ENCODE measurements around the gene PPP1R9B.

Gene PPP1R9B

GRCh38 chr17:50143461-50144176, 6.9 kb downstream of the PPP1R9B start:
- DNase-seq (ENCODE audit: low read depth, low spot score) = no peak

DNA sequence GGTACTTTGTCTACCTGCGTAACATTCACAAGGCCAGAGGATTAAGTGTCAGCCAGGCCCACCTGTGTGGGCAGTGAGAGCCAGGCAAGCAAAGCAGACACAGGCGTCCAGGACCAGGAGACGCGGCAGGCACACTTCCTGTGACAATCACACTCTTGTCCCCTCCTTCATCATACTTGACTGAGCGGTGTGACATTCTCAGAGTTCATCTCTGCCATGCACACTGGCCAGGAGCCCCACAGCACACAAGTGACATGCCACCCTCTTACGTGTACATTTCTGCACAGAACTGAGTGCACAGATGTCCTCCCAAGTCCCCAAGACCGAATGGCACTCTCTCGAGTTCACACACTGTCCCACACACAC, 8.7 kb downstream of the PPP1R9B start:
- no peak for DNase-seq (ENCODE audit: low read depth, low spot score)

GRCh38 chr17:50141026-50141744, 9.3 kb downstream of the PPP1R9B start:
- no peak for DNase-seq (ENCODE audit: low read depth, low spot score)

- DNase-seq (ENCODE audit: low read depth, low spot score) = peak; percentile 64
Observed at GRCh38 chr17:50139950-50140885, 10.3 kb downstream of the PPP1R9B start.

- DNase-seq (ENCODE audit: low read depth, low spot score) = no peak
Observed at GRCh38 chr17:50139185-50139783, 11.2 kb downstream of the PPP1R9B start.

DNA sequence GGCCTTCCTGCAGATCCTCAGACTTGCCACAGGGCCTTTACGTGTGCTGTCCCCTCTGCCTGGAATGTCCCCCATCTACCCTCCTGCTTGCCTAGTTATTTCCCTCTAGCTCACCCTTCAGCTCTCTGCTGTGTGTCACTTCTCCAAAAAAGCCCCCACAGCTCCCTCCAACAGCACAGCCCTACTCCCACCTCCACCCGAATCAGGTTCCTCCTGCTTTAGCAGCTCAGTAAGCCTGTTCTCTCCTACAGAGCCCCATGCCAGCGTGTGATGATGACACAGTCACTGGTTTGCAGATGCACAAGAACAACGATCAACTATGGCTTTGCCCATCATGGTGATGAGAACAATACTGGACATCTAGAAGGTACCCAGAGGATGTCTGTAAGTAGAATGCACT, 13.4 kb downstream of the PPP1R9B start:
- DNase-seq (ENCODE audit: low read depth, low spot score) = no peak

DNA sequence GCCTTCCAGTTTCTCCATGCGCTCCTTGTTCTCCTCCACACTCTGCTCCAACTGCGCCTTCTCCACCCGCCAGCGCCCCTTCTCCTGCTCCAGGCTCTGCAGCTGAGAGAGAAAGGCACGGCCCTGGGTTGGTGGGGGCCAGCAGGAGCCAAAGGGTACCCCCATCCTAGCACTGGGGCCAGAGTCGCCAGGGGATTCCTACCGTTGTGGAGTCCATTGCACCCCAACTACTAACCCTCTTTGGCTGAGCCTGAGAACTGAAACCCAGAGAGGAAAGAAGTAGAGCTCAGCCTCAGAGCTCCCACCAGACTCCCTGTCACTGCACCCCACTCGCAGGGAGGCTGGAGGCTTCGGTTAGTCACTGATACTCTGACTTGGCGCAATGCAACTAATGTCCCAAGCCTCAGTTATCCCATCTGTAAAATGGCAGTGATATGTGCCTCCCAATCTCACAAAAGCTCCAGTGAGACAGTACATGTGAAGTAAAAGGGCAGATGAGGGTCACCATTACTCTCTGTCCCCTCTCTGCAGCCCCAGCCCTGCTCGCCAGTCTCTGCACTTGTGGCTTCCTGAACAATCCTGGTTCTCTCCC, 14.3 kb downstream of the PPP1R9B start:
- no peak for DNase-seq (ENCODE audit: low read depth, low spot score)

GRCh38 chr17:50135316-50136095, 15.0 kb downstream of the PPP1R9B start:
- no peak for DNase-seq (ENCODE audit: low read depth, low spot score)

- DNase-seq (ENCODE audit: low read depth, low spot score) = no peak
Observed at GRCh38 chr17:50134206-50135110, 16.0 kb downstream of the PPP1R9B start.

GRCh38 chr17:50133769-50134099, 16.7 kb downstream of the PPP1R9B start:
- no peak for DNase-seq (ENCODE audit: low read depth, low spot score)

DNA sequence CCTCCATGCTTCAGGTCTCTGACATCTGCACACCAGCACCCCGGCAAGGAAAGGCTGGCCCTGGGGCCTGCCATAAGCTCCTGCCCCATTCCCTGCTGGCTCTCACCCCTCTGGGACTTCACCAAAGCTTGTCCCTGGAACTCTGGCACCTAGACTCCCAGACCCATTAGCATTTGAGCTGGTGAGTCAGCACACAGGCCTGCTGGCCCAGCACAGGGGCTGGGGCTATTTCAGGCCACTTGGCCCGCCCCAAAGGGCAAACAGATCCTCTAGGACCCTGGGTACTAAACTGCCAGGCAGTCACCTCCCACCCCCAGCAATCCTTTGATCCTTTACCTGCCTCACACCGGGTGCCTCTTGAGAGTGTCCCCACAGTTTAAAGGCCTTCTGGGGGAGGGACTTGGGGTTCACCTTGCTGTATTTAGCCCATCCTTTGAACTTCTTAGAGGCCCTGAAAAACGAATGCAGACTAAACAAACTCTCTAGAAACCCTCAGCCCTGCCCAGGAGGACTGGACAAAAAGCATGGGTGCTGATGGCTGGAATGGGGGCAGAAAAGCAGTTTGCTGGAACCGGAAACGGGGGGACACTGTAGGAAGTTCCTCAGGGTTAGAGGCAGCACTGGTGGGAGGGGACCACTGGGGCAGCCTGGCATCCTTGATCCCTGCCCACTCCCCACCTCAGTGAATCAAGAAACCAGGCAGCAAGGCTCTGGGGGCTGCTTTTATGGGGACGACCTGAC, 17.3 kb downstream of the PPP1R9B start:
- no peak for DNase-seq (ENCODE audit: low read depth, low spot score)

DNA sequence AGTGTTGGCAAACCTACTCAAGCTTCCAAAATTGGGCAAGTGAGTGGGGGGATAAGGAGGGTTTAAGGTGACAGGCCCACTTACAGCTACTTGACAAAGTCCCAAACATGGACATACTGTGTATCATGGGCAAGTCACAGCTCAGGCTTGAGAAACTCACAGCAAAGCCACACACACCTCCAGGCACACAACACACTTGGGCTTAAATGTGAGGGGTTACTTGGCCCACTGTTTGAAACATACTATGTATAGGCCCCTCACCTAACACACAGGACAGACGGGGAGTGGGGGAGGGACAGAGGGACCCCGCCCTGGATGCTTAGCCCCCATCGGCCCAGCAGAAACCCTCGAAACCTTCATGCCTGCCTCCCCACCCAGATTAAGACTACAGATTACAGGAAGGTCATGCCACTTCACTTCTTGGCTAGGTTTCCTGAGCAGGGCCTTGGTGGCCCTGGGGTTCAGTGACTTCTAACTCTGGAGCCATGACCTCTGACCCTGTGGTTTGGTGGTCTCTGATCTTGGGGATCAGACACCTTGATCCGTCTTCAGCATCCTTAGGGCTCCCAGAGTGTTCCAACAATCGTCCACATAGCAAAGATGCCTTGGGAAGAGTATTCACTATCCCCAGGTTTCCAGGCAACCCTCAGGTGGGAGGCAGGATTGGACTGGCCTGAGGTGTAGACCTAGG, 18.2 kb downstream of the PPP1R9B start:
- DNase-seq (ENCODE audit: low read depth, low spot score) = no peak

DNA sequence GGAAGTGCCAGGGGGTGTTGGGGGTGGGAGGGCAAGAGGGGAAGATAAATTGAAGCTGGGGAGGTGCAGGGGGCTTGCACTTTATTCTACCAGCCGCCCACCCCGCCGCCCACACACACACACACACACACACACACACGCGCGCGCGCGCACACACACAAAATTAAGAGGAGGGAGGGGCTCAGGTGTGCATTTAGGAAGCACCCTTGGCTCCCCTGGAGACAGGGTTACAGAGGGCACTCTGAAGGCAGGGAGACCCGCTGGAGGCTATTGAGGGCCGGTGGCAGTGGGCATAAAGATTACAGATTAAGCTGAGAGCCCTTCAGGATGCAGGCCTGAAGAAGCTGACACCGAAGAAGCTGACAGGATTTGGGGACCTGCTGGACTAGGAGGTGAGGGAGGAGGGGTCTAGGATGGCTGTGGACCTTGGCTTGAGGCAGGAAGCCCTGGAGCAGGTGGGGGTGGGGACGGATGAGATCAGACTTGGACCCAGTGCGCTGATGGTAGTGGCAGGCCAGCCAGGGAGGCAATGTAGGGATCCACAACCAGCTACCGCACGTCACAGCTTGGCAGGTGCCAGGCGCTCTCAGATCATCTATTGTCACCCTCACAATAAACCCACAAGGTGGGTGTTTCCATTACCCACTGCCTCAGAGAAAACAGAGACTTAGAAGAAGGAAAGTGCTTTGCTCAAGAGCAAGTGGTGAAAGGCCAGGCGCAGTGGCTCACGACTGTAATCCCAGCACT, 19.7 kb downstream of the PPP1R9B start:
- DNase-seq (ENCODE audit: low read depth, low spot score) = no peak

DNA sequence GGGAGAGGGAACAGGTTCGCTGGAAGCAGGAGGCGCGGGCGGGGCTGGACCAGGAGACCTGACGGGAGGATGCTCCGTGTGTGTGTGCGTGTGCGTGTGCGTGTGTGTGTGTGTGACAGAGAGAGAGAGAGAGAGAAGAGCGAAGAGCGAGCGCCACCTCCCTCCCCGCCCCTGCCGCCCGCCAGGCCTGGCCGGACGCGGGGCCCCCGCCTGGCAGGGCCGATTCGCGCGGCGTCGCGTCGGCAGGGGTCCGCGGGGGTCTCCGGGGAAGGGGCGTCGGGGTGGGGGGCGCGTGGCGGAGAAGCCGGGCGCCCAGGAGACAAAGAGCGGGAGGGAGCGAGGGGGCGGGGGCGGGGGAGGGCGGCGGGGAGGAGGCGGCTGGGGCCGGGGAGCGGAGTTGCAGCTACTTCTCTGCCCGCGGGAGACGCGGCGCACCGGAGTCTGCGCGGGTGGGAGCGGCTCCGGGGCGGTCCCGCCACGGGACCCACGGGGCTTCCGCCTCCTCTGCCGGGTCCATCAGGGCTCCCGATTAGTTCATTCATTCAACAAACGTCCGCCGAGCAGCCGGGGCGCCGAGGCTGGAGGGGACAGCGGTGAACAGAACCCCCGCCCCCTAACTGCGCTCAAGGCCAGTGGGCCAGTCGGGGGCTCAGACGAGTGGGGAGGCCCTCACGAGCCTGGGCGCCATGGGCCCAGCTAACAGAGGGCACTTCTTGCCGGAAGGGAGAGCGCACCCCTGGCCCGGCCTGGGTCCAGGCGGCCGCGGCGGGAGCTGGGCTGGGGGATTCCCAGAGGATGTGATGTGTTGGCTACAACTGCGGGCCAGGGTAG, 20.5 kb downstream of the PPP1R9B start, which contains the start of gene SAMD14:
Gene SAMD14 (minus strand): TSS at position 433 of the 831 bp plus-strand sequence. CDS start 5,201 bp downstream, outside the sequence.
- no peak for DNase-seq (ENCODE audit: low read depth, low spot score)

GRCh38 chr17:50129353-50129727, 21.1 kb downstream of the PPP1R9B start:
- DNase-seq (ENCODE audit: low read depth, low spot score) = no peak

GRCh38 chr17:50128441-50129352, 21.8 kb downstream of the PPP1R9B start:
- no peak for DNase-seq (ENCODE audit: low read depth, low spot score)
